Calu3 (cell line): Measurements from ENCODE around the gene BRSK1. TPM values are rescaled to one million over a fixed set of nuclear protein-coding genes. Genes with fewer than 3 reads are reported as not detected.

Experiments used
- BruUV-seq: library from RNA; stranded (reverse); fragments of 400-500 nt; replicated peaks from 2 replicates; lab custom pipeline; 2021; lab: Mats Ljungman, UMichigan
- CTCF ChIA-PET: fragments of 300-600 bp; sonication (Branson Sonifier 250); formaldehyde crosslinking; loops from one replicate; lab custom pipeline; 2022; ENCODE audit warnings: antibody characterized with exemption; lab: Charles Lee
- DNase-seq: peaks from one replicate; pipeline ENCODE4 v3.0.0; 2022
- H3K27ac Mint-ChIP-seq: one replicate; pipeline ENCODE4 v1.8.0; 2022; ENCODE audit warnings: mixed read lengths; ENCODE audit not compliant: unreplicated experiment
- H3K27me3 Mint-ChIP-seq: one replicate; pipeline ENCODE4 v1.8.0; 2022; ENCODE audit warnings: mixed read lengths; ENCODE audit not compliant: unreplicated experiment
- H3K36me3 Mint-ChIP-seq: one replicate; pipeline ENCODE4 v1.8.0; 2022; ENCODE audit warnings: mild to moderate bottlenecking, moderate library complexity, mixed read lengths; ENCODE audit not compliant: insufficient read depth, unreplicated experiment
- H3K4me1 Mint-ChIP-seq: one replicate; pipeline ENCODE4 v1.8.0; 2022; ENCODE audit warnings: mild to moderate bottlenecking, low read depth, mixed read lengths; ENCODE audit not compliant: unreplicated experiment
- H3K4me3 Mint-ChIP-seq: one replicate; pipeline ENCODE4 v1.8.0; 2022; ENCODE audit warnings: mild to moderate bottlenecking, low read depth, moderate library complexity, mixed read lengths; ENCODE audit not compliant: unreplicated experiment
- H3K9me3 Mint-ChIP-seq: one replicate; pipeline ENCODE4 v1.8.0; 2022; ENCODE audit warnings: low read depth, mixed read lengths; ENCODE audit not compliant: unreplicated experiment
- intact Hi-C: fragments of 100-400 bp; cut with micrococcal nuclease; formaldehyde crosslinking; loops from one replicate; pipeline ENCODE4 v1.10.0; 2022; ENCODE audit not compliant: unreplicated experiment
- total RNA-seq: library from RNA; stranded (reverse); gene quantifications from 2 replicates; pipeline ENCODE4 v1.2.3, GENCODE V29; 2022
- TF ChIP-seq, protein P1 (sequence below): fragments of 200-600 bp; IDR thresholded peaks from one replicate; pipeline ENCODE4 v1.8.0; 2022; ENCODE audit warnings: antibody characterized with exemption; ENCODE audit not compliant: unreplicated experiment

The BRSK1 gene
- total RNA-seq, 1 experiment from 2014 or later: 3.8 TPM

DNA sequence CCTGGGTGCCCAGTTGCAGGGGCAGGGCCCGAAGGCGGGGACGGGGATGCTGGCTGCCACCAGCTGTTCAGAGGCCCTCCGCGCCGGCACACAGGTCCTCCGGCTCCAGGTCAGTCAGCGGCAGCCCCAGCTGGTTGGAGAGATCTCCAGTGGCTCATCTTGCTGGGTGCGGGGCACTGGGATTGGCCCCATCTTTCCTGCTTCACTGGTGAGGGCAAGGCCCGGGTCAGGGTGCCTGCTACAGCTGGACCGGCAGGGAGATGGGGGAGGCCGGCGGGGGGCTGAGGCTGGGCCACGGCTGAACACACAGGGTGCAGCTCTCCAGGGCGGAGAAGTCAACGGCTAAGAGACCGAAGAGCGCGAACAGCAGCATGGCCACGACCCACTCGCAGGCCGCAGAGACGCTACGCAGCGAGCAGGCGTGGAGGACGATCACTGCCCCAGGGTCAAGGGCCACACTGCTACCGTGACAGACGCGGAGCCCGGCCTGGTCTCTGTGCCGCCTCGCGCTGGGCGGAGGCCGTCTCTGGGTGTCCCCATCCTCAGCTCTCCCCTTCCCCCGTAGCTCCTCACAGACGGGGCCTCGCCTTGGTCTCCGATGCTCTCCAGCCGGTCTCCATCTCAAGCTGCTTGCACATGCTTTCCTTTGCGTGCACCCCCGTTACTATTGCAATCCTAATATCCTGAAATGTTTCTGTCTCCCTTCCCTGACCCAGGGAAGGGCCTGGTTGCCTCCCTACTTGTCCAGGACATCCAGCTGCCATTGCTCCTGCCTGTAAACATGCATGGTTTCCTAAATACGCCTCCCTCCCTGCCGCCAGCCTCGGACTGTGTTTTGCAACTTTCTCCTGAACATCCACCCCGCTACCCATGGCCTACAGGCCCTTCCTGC, 29.1 kb downstream of the BRSK1 start:
- H3K4me3 Mint-ChIP-seq: no peak overlapping the region
- H3K9me3 Mint-ChIP-seq: no peaks in the 10 kb centered on the region
- H3K36me3 Mint-ChIP-seq: no peaks in the 10 kb centered on the region
- no peak for DNase-seq
- intact Hi-C loops: no loop called here
- H3K4me1 Mint-ChIP-seq: no peaks in the 10 kb centered on the region
- CTCF ChIA-PET: no interaction called here
- TF ChIP-seq, protein P1, sequence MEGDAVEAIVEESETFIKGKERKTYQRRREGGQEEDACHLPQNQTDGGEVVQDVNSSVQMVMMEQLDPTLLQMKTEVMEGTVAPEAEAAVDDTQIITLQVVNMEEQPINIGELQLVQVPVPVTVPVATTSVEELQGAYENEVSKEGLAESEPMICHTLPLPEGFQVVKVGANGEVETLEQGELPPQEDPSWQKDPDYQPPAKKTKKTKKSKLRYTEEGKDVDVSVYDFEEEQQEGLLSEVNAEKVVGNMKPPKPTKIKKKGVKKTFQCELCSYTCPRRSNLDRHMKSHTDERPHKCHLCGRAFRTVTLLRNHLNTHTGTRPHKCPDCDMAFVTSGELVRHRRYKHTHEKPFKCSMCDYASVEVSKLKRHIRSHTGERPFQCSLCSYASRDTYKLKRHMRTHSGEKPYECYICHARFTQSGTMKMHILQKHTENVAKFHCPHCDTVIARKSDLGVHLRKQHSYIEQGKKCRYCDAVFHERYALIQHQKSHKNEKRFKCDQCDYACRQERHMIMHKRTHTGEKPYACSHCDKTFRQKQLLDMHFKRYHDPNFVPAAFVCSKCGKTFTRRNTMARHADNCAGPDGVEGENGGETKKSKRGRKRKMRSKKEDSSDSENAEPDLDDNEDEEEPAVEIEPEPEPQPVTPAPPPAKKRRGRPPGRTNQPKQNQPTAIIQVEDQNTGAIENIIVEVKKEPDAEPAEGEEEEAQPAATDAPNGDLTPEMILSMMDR: no peak
- no TSS peak for BruUV-seq
- no peaks in the 10 kb centered on the region for H3K27me3 Mint-ChIP-seq
- H3K27ac Mint-ChIP-seq: no peak overlapping the region

DNA sequence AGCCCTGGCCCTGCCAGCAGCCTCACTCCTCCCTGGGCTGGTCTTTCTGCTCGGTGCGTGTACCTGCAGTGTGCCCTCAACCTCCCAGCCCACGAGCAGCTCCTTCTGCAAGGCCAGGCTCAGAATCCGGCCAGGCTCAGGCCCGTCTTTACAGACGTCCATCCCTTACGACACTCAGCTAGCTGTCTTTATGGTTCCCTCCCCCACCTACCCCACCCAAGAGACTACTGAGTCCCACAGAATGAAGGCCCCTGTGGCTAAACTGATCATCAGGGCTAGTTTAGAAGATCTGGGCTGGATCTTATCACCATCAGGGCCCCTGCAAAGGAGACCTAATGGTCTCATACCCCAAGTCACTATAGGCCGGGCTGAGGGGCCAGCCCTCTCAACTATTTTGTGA, 30.6 kb downstream of the BRSK1 start:
- CTCF ChIA-PET: no interaction called here
- intact Hi-C loops: no loop called here
- no peak for DNase-seq

DNA sequence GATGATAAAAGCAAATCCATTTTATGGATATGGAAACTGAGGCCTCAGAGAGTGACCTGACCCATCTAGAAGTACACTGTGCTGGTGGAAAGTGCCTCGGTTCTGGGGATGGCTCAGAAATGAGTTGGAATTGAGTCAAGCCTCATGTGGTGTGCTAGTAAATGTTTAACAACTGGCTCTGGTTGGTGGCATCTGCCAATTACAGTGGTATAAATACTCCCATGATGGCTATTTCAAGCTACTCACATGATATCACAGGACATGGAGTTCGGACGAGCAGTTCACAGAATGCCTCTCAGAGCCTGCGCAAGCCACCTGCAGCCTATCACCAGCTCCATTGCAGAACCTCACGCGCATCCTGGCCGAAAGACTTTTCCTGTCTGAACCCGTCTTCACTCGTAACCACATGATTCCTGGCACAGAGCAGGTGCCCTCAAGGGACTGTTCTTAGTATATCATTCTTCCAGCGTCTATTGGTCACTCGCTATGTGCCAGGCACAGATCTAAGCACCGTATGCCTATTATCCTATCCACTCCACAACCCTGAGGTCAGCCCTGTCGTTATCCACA, 32.2 kb downstream of the BRSK1 start:
- H3K4me3 Mint-ChIP-seq: no peak overlapping the region
- H3K9me3 Mint-ChIP-seq: no peaks in the 10 kb centered on the region
- CTCF ChIA-PET: no interaction called here
- no peaks in the 10 kb centered on the region for H3K36me3 Mint-ChIP-seq
- BruUV-seq: no TSS peak
- no peak for DNase-seq
- TF ChIP-seq, protein P1: no peak
- peaks cover 2% of the 10 kb centered on the region for H3K27me3 Mint-ChIP-seq
- intact Hi-C loops: no loop called here
- H3K4me1 Mint-ChIP-seq: no peaks in the 10 kb centered on the region
- H3K27ac Mint-ChIP-seq: no peak overlapping the region

More for the DNA sequence above, 30.6 kb downstream of the BRSK1 start:
- H3K27me3 Mint-ChIP-seq: no peaks in the 10 kb centered on the region
- no peak overlapping the region for H3K27ac Mint-ChIP-seq
- BruUV-seq: no TSS peak
- no peaks in the 10 kb centered on the region for H3K36me3 Mint-ChIP-seq
- H3K4me3 Mint-ChIP-seq: no peak overlapping the region
- no peaks in the 10 kb centered on the region for H3K4me1 Mint-ChIP-seq
- TF ChIP-seq, protein P1: no peak
- H3K9me3 Mint-ChIP-seq: no peaks in the 10 kb centered on the region

DNA sequence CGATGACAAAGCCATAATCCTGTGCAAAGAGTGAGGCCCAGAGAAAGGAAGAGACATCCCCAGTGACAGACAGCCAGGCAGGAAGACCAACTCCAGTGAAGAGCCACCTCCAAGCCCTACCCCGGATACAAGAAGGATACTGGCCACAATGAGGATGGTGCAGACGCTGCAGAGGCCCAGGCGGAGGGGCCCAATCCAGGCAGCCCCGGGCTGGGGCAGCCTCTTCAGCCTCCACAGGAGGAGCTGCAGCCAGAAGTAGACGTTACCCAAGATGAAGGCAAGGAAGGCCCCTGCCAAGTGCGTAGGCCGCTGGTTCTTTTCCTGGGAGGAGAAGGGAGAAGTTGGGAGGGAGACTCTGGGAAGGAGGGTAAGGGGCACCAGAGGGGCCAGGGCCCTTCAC, 32.8 kb downstream of the BRSK1 start:
- CTCF ChIA-PET: interaction anchor here (0.8 kb wide), 1 partner anchor 15 kb away, joined by 3 read pairs; no protein-coding TSS in a partner anchor
- H3K4me3 Mint-ChIP-seq: no peak overlapping the region
- no peak overlapping the region for H3K27ac Mint-ChIP-seq
- peaks cover 8% of the 10 kb centered on the region for H3K27me3 Mint-ChIP-seq
- TF ChIP-seq, protein P1: no peak
- no peaks in the 10 kb centered on the region for H3K36me3 Mint-ChIP-seq
- intact Hi-C loops: no loop called here
- DNase-seq: no peak
- H3K4me1 Mint-ChIP-seq: no peaks in the 10 kb centered on the region
- no TSS peak for BruUV-seq
- H3K9me3 Mint-ChIP-seq: no peaks in the 10 kb centered on the region
